GM19351 (cell line): ENCODE data around the gene ARHGAP33.
"Not testable (repeated sequence)": the region's sequence is repeated elsewhere in the genome, so short reads cannot be mapped to it uniquely, and the experiment has no call there.

Experiments used
- ATAC-seq: cut with Tn5 transposase; IDR thresholded peaks from one replicate; pipeline ENCODE4 v1.9.1; 2021; ENCODE audit warnings: mild to moderate bottlenecking, moderate library complexity; ENCODE audit not compliant: unreplicated experiment

ARHGAP33 gene

DNA sequence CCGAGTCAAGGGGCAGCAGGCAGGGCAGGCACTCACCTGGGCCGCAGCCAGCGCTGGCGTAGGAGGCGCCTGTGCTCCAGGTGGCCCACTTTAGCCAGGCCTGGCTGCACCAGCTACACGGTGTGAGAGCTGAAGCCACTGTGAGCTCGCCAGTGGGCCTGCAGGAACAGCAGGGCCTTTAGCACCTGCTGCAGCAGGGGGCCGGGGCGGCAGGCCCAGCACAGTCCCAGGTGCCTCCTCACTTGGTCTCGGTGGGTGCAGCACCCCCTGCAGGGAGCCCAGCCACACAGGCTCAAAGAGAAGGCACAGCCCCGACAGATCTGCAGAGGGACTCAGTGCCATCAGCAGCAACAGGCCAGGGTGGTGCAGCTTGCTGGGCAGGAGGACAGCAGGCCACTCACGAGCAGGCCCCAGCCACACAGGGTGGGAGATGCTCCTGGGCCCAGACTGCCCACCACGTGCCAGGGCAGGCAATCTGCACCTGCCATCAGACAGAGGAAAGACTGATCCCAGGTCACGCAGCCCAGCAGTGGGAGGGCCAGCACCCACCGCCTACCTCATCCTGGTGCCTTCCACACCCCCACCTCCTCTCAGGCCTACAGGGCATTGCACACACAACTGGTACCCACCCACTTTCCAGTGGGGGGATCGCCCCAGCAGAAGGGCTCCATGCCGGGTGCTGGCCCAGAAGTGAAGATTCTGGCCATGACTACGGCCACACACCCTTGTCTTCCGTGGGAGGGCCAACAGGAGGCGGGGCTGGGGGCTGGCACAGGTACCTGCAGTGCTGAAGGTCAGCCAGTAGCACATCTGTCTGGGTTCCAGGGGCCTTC is 15.8 kb downstream of the ARHGAP33 start:
- no peak for ATAC-seq

DNA sequence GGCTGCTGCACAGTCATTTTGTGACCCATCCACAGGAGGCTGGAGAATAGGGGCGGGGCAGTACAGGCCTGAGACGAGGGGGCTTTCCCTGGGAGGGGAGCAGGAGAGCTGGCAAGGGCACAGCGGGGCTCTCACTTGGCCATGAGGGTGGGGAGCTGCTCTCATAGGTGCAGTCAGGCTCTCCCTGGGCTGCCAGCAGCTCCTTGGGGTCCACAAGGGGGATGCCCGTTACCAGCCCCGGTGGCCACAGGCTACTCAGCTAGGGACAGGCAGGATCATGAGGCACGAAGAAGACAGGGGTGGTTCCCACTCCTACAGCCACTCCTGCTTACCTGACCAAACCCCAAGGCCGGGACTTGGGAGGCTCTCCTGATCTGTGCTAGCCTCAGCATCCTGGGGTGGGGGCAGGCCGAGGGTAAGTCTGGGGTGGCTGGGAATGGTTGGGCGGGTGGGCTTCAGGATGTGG is 16.5 kb downstream of the ARHGAP33 start:
- ATAC-seq, result no peak

DNA sequence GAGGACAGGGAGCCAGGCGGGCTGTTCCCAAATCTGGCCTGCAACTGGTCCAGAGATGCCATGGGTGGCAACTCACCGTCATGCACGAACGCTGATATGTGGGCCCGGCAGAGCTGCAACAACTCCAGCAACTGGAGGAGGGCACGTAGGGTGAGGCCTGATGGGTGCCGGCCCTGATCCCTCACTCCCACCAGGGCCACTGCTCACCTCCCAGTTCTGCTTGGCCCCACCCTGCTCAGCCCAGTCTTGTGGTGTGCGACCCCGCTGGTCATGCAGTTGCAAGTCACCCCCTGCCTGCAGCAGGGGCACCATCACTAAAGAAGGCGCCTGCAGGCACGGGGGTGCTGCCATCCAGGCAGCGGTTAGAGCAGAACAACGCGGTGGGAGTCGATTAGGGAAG is 16.9 kb downstream of the ARHGAP33 start:
- no peak for ATAC-seq

DNA sequence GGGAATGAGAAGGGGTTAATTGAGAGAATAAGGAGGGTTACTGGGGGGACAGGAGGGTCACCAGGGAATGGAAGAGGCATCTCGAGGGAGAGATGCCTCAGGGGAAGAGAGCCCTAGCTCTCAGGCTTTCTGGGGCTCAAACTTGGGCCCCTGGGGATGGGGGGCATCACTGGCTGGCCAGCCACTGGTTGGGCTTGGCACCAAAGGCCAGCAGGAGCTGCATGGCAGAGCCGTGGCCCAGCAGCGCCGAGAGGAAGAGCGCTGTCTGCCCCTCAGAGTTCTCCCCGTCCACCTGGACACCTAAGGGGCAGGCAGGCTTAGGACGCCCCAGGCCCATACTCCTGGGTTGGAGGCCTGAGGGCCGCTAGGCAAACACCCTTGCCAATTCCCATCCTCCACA is 17.5 kb downstream of the ARHGAP33 start:
- ATAC-seq, result no peak

DNA sequence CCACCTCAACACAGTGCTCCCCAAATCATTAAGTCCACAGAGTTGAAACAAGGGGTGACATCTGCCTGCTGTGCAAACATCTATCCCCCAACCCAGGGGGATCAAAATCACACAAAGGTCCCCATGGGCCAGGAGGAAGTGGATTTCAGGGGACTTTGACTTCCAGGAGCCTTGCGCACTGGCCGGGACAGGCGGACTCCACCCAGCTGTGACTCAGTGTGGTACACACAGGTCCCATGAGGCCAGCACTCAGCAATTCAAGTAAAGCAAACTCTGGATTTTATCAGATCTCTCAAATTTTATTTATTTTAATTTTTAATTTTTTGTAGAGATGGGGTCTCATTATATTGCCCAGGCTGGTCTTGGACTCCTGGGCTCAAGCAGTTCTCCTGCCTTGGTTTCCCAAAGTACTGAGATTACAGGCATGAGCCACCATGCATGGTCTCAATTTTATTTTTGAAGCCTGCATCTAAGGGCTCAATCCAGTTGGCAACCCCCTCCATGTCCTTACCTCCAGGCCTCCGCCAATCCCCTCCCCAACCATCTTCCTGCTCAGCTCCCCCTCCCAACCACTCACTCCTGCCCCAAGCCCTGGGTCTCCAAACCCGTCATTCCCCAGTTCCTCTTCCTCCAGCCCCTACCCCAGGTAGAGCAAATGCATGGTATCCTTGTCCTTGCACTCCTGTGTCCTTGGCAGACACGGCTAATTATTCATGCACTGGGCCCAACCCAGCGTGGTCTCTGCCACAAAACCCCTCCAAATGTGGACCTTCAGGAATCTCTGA is 18.2 kb downstream of the ARHGAP33 start:
- no peak for ATAC-seq

DNA sequence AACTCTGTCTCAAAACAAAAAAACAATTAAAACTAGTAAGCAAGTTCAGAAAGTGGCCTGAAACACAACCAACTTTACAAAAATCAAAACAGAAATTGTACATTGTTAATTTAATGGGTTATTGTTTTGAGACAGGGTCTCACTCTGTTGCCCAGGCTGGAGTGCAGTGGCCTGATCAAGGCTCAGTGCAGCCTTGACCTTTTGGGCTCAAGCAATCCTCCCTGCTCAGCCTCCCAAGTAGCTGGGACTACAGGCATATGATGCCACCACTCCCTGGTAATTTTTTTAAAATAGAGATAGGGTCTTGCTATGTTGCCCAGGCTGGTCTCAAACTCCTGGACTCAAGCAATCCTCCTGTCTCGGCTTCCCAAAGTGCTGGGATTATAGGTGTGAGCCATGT is 20.2 kb downstream of the ARHGAP33 start:
- ATAC-seq, result not testable (repeated sequence)

DNA sequence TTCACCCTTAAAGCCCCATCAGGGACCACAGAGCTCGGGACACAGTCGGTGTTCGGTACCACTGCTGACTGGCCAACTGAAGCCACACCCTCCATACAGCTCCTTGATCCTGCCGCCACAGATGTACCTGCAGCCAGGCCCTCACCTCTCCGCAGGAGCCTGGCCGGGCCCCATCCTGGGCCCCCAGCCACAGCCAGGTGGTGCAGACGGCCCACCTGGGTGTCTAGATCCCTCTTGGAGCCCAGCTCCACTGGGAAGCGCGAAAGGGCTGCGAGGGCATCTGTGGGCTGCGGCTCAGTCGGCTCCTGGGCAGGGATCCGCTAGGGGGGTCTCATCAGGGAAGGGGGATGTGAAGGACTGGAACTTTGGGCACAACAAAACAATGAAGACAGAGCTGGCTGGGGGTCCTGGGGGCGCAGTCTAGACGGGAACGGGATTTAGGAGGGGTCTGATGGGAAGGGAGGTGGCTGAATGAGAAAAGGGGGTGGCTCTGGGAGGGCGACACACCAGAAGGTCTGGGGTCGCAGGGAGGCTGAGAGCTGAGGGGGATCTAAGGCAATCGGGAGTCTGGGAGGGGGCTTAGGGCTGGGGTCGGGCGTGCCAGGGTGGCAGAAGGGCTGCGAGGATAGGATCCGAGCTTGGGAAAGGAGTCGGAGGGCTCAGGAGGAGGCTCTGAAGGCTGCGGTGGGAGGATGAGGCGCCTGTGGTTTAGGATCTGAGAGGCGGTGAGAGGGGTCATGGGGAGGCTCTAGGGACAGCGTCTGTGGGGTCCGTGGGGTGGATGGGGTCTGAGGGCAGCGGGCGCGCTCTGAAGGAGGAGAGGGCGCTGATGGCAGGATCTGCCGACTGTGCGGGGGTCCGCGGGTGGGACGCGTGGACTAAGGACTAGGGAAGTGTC is 21.5 kb downstream of the ARHGAP33 start:
- no peak for ATAC-seq

DNA sequence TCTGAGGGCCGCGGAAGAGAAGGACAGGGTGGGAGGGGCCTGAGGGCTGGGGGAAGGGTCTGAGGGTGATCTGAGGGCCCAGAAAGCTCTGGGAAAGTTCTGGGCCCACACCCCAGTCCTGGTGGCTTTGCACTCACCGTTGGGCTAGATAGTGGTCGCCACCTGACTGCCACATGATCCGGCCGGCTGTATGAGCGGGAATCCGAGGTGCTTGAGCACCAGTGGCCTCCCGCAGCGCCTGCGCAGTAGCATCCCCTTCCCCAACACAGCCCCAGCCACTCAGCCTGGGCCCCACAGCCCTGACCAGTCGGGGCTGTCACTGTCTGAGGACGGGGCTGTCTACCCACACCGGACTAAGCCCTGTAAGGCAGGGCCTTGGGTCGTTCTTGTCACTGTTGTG is 22.3 kb downstream of the ARHGAP33 start:
- no peak for ATAC-seq

DNA sequence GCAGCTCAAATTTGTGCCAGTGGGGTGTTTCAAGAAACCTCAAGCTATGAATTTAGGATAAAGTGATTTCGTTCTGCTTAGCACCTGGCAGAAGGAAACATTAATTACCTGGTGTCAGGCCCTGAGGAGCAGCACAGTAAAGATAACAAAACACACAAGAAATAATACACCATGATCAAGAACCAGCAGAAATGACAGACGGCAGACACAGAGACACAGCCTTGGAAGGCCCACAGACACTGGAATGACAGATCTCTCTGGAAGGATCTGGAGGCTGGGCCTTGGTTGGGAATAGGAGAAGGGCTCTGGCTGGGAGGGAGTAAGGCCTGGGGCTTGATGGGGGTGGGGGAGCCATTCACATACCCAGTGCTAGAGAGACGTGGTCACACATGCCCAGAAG is 26.5 kb downstream of the ARHGAP33 start:
- ATAC-seq, result no peak

DNA sequence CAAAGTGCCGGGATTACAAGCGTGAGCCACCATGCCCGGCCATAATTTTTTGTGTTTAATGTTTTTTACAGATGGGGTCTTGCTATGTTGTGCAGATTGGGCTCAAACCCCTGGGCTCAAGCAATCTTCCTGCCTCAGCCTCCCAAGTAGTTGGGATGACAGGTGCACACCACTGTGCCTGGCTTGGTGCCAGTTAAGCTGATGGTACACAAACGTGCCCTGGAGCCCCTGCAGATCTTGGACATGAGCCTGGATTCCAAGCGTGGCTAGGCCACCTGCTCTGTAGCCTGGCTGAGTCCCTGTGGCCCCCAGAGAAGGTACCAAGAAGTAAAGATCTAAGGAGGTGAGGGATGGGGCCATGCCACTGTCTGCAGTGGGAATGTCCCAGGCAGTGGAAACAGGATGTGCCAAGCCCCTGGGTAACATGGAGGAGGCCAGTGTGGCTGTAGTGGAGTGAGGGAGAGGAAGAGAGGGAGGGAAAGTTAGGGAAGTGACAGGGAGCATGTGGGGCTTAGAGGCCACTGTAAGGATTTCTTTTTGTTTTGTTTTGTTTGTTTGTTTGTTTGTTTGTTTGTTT is 30.2 kb downstream of the ARHGAP33 start:
- no peak for ATAC-seq

DNA sequence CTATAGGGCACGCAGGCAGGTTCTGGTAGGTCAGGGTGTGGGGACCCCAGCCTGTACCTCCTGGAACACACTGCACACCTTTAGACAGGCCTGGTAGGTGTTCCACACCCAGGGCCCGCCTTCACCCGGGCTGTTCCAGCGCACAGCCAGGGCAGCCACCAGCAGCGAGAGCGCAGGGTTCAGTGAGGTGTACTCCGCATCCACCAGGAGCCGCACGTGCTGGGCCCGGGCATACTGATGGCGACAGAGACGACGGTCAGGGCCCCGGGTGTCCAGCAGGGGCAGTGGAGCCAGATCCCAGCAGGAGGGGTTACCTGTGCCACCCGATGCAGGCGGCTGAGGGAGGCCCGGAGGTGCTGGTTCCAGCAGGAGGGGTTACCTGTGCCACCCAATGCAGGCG is 31.2 kb downstream of the ARHGAP33 start:
- no peak for ATAC-seq

DNA sequence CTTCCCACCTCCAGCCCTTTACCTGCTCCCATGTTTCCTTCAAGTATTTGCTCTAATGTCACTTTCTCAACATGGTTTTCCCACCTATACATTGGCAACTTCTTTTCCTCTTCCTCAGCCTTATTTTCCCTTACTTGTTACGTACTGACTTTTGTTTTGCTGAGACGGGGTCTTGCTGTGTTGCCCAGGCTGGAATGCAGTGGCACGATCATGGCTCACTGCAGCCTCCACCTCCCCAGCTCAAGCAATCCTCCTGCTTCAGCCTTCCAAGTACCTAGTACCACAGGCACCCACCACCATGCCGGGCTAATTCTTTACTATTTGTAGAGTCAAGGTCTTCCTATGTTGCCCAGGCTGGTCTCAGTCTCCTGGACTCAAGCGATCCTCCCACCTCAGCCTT is 32.3 kb downstream of the ARHGAP33 start:
- no peak for ATAC-seq

DNA sequence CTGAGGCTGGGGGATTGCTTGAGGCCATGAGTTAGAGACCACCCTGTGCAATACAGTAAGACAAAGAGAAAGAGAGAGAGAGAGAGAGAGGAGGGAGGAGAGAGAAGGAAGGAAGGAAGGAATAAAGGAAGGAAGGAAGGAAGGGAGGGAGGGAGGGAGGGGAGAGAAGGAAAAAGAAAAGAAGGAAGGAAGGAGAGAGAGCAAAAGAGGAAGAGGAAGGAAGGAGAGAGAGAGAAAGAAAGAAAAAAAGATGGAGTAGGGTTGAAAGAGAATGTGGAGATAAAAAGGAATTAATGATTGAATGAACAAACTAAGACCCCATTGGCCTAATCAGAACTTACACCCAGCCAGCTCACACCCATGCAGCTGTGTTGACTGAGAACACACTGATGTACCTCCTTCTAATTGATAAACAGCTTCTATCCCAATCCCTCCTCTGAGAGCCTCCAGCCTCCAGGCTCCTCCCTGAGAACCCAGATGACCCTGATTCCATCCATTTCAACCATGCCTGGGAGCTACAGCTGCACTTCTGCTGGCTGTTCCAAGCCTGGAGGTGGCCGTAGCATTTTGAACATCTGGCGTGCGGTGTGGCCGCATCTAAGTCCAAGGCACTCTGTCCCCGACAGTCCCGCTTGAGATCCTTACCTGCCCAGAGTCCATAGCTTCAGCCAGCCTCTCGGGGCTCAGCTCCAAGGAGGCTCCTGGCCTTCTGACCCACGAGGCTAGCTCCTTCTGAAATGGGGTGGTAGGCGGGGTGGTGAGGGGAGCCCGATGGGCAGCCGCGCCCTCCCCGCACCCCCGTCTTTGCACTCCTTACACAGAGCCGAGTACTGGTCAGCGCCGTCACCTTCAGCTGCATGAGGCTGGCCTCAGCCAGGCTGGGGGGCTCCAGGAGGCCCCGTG is 36.2 kb downstream of the ARHGAP33 start:
- ATAC-seq, result no peak

DNA sequence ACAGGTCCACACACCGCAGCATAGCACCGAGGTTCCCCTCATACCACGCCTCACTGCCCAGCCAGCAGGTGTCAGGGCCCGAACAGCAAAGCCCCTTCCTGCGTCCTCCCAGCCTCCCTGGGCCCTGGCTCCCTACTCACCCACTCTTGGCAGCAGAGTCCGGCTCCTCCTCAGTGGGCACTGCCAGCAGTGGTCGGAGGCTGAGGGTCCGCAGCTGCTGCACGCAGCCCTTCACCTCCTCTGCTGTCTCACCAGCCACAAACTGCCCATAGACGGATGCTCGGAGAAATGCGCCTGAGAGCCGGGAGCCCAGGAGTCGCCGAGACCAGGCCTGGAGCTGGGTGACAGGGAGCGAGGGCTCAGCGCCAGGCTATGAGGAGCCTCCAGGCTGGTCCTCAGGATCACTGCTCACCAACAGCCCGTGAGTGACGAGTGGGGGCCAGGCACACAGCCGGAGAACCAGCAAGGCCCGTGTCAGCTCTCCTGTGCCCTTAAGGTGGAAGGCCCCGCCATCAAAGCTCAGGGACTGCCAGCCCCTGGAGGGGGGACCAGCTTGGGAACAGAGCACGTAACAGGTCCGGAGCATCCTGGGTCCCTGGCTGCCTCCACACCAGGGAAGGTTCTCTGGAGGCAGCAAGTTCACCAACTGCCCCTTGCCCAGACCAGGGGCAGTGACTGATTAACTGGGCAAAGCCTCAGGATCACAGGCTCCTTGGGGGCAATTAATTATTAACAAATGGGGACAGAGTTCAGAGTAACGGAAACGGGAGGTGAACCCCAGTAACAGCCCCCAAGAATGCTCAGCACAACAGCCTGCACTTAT is 37.1 kb downstream of the ARHGAP33 start, which contains the start of gene PRODH2:
Gene PRODH2 (minus strand): TSS at position 626 of the 823 bp plus-strand sequence. CDS start 40 bp downstream, at position 586.
- ATAC-seq, result no peak

DNA sequence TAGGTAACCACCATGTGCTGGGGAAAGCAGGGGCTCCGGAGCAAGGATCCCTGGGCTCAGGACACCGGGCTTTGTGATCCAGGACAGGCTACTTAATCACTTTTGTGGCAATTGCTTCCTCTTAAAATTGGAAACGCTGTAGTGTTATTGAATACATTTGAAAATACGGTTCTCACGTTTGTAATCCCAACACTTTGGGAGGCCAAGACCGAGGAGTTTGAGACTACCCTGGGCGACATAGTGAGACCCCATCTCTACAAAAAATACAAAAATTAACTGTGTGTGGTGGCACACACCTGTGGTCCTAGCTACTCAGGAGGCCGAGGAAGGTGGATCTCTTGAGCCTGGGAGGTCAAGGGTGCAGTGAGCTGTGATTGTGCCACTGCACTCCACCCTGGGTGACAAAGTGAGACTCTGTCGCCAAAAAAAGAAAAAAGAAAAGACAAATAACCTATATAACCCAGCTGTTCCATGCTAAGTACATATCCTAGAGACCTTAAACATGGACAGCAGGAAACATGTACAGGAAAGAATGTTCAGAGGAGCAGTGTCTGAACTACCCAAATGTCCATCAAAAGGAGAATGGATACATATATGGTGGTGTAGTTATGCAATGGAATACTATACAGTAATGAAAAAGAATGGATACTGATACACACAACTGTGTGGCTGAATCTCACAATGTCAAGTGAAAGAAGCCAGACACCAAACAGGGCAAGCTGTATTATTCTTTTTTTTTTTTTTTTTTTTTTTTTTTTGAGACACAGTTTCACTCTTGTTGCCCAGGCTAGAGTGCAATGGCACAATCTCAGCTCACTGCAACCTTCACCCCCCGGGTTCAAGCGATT is 37.9 kb downstream of the ARHGAP33 start:
- ATAC-seq, result no peak

DNA sequence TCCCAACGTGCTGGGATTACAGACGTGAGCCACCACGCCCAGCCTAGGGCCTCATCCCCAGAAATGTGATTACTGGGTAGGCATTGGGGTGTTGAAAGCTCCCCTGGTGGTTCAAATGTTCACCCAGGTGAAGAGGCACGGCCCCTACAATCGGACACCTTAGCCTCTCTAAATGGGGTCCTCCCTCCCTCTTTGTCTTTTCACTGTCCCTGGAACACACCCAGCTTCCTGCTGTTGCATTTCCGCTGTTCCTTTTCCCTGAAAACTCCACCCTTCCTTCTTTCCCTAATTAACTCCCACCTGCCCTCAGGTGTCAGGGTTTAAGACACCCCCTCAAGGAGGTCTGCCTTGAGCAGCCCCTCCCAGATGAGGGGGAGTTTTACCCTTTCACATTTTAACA is 40.9 kb downstream of the ARHGAP33 start:
- ATAC-seq, result no peak

DNA sequence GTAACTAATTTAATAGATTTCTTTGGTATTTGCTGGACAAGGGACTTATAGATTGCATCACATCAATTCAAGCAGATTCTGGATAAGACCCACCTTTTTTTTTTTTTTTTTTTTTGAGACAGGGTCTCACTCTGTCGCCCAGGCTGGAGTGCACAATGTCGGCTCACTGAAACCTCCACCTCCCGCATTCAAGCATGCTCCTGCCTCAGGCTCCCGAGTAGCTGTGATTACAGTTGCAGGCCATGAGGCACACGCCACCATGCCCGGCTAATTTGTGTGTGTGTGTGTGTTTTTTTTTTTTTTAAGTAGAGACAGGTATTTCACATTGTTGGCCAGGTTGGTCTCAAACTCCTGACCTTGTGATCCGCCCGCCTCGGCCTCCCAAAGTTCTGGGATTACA is 41.5 kb downstream of the ARHGAP33 start:
- ATAC-seq, result no peak

DNA sequence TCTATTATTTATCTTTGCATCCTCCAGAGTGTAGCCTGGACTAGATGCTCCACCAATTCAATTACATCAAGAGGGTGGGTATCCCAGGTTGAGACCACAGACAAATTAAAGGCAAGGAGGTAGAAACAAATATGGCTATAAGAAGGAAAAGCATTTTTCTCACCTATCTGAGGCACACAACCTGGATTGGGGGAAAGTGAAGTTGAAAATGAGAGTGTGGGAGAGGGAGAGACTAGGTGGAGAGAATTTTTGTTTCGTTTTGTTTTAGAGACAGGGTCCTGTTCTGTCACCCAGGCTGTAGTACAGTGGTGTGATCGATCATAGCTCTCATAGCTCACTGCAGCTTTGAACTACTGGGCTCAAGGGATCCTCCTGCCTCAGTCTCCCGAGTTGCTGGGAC is 43.1 kb downstream of the ARHGAP33 start:
- ATAC-seq, result no peak
